Measurements from ENCODE around the gene GARIN5B. TPM values are rescaled to one million over a fixed set of nuclear protein-coding genes. Genes with fewer than 3 reads are reported as not detected.
A peak's percentile ranks its signal among the peaks of the same experiment; 100 is the strongest.

The GARIN5B gene
- total RNA-seq, 1 experiment from 2014 or later: not detected

DNA sequence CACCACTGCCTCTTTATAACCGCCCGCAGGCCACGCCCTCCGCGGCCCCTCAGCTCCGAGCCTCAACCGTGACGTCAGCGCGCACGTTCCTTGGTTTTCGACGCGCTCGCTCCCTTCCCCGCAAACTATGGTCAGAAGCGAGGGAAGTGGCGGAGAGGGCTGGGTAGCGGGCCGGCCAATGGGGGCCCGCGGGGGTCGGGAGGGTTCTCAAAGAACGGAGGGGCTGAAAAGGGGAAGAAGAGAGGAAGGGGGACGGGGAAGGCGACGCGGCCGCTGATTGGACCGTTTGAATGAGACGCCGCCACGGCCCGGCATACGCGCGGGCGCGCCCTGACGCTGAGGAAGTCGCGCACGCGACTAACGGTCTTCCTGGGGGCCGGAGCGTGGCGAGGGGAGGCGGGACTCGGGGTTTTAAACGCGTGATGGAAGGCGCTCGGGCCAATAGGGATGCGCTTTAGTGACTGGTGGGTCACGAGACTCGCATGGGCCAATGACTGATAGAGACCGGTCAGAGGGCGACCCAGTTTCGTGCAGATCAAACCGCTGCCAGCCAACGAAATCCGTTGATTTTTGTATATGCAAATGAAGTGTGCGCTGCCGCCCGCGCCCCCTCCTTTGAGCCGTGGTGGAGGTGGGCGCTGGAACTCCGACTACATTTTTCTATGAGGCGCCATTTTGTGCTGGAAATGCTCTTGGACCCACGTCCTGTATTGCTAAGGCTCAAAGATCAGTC, 44.9 kb upstream of the GARIN5B start (continued):
- TF ChIP-seq, protein P1, sequence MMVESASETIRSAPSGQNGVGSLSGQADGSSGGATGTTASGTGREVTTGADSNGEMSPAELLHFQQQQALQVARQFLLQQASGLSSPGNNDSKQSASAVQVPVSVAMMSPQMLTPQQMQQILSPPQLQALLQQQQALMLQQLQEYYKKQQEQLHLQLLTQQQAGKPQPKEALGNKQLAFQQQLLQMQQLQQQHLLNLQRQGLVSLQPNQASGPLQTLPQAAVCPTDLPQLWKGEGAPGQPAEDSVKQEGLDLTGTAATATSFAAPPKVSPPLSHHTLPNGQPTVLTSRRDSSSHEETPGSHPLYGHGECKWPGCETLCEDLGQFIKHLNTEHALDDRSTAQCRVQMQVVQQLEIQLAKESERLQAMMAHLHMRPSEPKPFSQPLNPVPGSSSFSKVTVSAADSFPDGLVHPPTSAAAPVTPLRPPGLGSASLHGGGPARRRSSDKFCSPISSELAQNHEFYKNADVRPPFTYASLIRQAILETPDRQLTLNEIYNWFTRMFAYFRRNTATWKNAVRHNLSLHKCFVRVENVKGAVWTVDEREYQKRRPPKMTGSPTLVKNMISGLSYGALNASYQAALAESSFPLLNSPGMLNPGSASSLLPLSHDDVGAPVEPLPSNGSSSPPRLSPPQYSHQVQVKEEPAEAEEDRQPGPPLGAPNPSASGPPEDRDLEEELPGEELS (CRISPR knock-in tag; IDR thresholded peaks at IDR 0.05): peak; percentile 62; the same call in 1 of the 2 replicates
- TF ChIP-seq MYBL2 (CRISPR knock-in tag; IDR thresholded peaks at IDR 0.05) (peak; percentile 100), NR2C2 (CRISPR knock-in tag; IDR thresholded peaks at IDR 0.05) (peak; percentile 62; the same call in 1 of the 2 replicates), NFE2L1 (CRISPR knock-in tag; IDR thresholded peaks at IDR 0.05) (peak; percentile 58; the same call in 1 of the 2 replicates), ZNF263 (CRISPR knock-in tag; IDR thresholded peaks at IDR 0.05; ENCODE audit: low read depth) (peak; percentile 40; the same call in 1 of the 2 replicates), ZNF121 (CRISPR knock-in tag; IDR thresholded peaks at IDR 0.05) (no peak), NFYB (CRISPR knock-in tag; conservative IDR thresholded peaks at IDR 0.05; ENCODE audit: low read depth) (peak; percentile 82), ZNF671 (CRISPR knock-in tag; IDR thresholded peaks at IDR 0.05) (no peak), ZNF232 (CRISPR knock-in tag; IDR thresholded peaks at IDR 0.05) (no peak; the same call in 1 of the 2 replicates), GABPB1 (CRISPR knock-in tag; IDR thresholded peaks at IDR 0.05) (peak; percentile 67), EMX1 (CRISPR knock-in tag; IDR thresholded peaks at IDR 0.05) (0 out of 2 replicates have a peak, but pooled peaks have one; percentile 2), ZNF317 (CRISPR knock-in tag; IDR thresholded peaks at IDR 0.05; ENCODE audit: borderline replicate concordance, low read depth) (peak; percentile 64), FOXK1 (CRISPR knock-in tag; IDR thresholded peaks at IDR 0.05) (peak; percentile 58; the same call in 1 of the 2 replicates)
- TF ChIP-seq, protein P2, sequence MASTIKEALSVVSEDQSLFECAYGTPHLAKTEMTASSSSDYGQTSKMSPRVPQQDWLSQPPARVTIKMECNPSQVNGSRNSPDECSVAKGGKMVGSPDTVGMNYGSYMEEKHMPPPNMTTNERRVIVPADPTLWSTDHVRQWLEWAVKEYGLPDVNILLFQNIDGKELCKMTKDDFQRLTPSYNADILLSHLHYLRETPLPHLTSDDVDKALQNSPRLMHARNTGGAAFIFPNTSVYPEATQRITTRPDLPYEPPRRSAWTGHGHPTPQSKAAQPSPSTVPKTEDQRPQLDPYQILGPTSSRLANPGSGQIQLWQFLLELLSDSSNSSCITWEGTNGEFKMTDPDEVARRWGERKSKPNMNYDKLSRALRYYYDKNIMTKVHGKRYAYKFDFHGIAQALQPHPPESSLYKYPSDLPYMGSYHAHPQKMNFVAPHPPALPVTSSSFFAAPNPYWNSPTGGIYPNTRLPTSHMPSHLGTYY (CRISPR knock-in tag; IDR thresholded peaks at IDR 0.05): no peak
- TF ChIP-seq, protein P3, sequence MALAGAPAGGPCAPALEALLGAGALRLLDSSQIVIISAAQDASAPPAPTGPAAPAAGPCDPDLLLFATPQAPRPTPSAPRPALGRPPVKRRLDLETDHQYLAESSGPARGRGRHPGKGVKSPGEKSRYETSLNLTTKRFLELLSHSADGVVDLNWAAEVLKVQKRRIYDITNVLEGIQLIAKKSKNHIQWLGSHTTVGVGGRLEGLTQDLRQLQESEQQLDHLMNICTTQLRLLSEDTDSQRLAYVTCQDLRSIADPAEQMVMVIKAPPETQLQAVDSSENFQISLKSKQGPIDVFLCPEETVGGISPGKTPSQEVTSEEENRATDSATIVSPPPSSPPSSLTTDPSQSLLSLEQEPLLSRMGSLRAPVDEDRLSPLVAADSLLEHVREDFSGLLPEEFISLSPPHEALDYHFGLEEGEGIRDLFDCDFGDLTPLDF (CRISPR knock-in tag; IDR thresholded peaks at IDR 0.05): 0 out of 2 replicates have a peak, but pooled peaks have one; percentile 43
- TF ChIP-seq, protein P4, sequence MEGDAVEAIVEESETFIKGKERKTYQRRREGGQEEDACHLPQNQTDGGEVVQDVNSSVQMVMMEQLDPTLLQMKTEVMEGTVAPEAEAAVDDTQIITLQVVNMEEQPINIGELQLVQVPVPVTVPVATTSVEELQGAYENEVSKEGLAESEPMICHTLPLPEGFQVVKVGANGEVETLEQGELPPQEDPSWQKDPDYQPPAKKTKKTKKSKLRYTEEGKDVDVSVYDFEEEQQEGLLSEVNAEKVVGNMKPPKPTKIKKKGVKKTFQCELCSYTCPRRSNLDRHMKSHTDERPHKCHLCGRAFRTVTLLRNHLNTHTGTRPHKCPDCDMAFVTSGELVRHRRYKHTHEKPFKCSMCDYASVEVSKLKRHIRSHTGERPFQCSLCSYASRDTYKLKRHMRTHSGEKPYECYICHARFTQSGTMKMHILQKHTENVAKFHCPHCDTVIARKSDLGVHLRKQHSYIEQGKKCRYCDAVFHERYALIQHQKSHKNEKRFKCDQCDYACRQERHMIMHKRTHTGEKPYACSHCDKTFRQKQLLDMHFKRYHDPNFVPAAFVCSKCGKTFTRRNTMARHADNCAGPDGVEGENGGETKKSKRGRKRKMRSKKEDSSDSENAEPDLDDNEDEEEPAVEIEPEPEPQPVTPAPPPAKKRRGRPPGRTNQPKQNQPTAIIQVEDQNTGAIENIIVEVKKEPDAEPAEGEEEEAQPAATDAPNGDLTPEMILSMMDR (IDR thresholded peaks at IDR 0.05): no peak
- TF ChIP-seq, protein P5, sequence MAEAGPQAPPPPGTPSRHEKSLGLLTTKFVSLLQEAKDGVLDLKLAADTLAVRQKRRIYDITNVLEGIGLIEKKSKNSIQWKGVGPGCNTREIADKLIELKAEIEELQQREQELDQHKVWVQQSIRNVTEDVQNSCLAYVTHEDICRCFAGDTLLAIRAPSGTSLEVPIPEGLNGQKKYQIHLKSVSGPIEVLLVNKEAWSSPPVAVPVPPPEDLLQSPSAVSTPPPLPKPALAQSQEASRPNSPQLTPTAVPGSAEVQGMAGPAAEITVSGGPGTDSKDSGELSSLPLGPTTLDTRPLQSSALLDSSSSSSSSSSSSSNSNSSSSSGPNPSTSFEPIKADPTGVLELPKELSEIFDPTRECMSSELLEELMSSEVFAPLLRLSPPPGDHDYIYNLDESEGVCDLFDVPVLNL (CRISPR knock-in tag; IDR thresholded peaks at IDR 0.05; ENCODE audit: borderline replicate concordance, low read depth): peak; percentile 71; the same call in 1 of the 2 replicates
- TF ChIP-seq, protein P6, sequence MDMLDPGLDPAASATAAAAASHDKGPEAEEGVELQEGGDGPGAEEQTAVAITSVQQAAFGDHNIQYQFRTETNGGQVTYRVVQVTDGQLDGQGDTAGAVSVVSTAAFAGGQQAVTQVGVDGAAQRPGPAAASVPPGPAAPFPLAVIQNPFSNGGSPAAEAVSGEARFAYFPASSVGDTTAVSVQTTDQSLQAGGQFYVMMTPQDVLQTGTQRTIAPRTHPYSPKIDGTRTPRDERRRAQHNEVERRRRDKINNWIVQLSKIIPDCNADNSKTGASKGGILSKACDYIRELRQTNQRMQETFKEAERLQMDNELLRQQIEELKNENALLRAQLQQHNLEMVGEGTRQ (CRISPR knock-in tag; IDR thresholded peaks at IDR 0.05): peak; percentile 94
- TF ChIP-seq, protein P7, sequence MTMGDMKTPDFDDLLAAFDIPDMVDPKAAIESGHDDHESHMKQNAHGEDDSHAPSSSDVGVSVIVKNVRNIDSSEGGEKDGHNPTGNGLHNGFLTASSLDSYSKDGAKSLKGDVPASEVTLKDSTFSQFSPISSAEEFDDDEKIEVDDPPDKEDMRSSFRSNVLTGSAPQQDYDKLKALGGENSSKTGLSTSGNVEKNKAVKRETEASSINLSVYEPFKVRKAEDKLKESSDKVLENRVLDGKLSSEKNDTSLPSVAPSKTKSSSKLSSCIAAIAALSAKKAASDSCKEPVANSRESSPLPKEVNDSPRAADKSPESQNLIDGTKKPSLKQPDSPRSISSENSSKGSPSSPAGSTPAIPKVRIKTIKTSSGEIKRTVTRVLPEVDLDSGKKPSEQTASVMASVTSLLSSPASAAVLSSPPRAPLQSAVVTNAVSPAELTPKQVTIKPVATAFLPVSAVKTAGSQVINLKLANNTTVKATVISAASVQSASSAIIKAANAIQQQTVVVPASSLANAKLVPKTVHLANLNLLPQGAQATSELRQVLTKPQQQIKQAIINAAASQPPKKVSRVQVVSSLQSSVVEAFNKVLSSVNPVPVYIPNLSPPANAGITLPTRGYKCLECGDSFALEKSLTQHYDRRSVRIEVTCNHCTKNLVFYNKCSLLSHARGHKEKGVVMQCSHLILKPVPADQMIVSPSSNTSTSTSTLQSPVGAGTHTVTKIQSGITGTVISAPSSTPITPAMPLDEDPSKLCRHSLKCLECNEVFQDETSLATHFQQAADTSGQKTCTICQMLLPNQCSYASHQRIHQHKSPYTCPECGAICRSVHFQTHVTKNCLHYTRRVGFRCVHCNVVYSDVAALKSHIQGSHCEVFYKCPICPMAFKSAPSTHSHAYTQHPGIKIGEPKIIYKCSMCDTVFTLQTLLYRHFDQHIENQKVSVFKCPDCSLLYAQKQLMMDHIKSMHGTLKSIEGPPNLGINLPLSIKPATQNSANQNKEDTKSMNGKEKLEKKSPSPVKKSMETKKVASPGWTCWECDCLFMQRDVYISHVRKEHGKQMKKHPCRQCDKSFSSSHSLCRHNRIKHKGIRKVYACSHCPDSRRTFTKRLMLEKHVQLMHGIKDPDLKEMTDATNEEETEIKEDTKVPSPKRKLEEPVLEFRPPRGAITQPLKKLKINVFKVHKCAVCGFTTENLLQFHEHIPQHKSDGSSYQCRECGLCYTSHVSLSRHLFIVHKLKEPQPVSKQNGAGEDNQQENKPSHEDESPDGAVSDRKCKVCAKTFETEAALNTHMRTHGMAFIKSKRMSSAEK (CRISPR knock-in tag; IDR thresholded peaks at IDR 0.05; ENCODE audit: borderline replicate concordance): no peak
- TF ChIP-seq, protein P8, sequence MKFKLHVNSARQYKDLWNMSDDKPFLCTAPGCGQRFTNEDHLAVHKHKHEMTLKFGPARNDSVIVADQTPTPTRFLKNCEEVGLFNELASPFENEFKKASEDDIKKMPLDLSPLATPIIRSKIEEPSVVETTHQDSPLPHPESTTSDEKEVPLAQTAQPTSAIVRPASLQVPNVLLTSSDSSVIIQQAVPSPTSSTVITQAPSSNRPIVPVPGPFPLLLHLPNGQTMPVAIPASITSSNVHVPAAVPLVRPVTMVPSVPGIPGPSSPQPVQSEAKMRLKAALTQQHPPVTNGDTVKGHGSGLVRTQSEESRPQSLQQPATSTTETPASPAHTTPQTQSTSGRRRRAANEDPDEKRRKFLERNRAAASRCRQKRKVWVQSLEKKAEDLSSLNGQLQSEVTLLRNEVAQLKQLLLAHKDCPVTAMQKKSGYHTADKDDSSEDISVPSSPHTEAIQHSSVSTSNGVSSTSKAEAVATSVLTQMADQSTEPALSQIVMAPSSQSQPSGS (CRISPR knock-in tag; IDR thresholded peaks at IDR 0.05; ENCODE audit: borderline replicate concordance, low read depth): peak; percentile 41; the same call in 1 of the 2 replicates
- TF ChIP-seq, protein P9, sequence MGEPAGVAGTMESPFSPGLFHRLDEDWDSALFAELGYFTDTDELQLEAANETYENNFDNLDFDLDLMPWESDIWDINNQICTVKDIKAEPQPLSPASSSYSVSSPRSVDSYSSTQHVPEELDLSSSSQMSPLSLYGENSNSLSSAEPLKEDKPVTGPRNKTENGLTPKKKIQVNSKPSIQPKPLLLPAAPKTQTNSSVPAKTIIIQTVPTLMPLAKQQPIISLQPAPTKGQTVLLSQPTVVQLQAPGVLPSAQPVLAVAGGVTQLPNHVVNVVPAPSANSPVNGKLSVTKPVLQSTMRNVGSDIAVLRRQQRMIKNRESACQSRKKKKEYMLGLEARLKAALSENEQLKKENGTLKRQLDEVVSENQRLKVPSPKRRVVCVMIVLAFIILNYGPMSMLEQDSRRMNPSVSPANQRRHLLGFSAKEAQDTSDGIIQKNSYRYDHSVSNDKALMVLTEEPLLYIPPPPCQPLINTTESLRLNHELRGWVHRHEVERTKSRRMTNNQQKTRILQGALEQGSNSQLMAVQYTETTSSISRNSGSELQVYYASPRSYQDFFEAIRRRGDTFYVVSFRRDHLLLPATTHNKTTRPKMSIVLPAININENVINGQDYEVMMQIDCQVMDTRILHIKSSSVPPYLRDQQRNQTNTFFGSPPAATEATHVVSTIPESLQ (CRISPR knock-in tag; IDR thresholded peaks at IDR 0.05): no peak

All from WTC11 (cell line).